Effector memory CD8-positive, alpha-beta T cell (primary cell): Measurements from ENCODE around the gene ADAMTS2.

Source experiments
- ATAC-seq: fragments of 150-1000 bp; cut with Tn5 transposase; replicated peaks from 2 replicates; pipeline ENCODE4 v1.10.0; 2021; ENCODE audit warnings: mild to moderate bottlenecking, moderate library complexity
- DNase-seq, 3 experiments: peaks; one replicate each; pipeline ENCODE4 v3.0.0; 2021
- H3K27ac Mint-ChIP-seq, 2 donors: one replicate each; pipeline ENCODE4 v1.8.0; 2022; ENCODE audit warnings: mild to moderate bottlenecking in 2 of 2, mixed read lengths in 2 of 2, moderate library complexity in 2 of 2
- H3K27me3 Mint-ChIP-seq, 2 donors: one replicate each; pipeline ENCODE4 v1.8.0; 2022; ENCODE audit warnings: mixed read lengths in 2 of 2
- H3K36me3 Mint-ChIP-seq: one replicate; pipeline ENCODE4 v1.8.0; 2022; ENCODE audit warnings: mild to moderate bottlenecking, moderate library complexity, mixed read lengths; ENCODE audit not compliant: insufficient read depth
- H3K4me1 Mint-ChIP-seq, 2 donors: one replicate each; pipeline ENCODE4 v1.8.0; 2022; ENCODE audit warnings: low read depth in 2 of 2, mixed read lengths in 2 of 2
- H3K4me3 Mint-ChIP-seq, 2 donors: one replicate each; pipeline ENCODE4 v1.8.0; 2022; ENCODE audit warnings: mild to moderate bottlenecking in 2 of 2, mixed read lengths in 2 of 2, moderate library complexity in 2 of 2
- H3K9me3 Mint-ChIP-seq, 2 donors: one replicate each; pipeline ENCODE4 v1.8.0; 2022; ENCODE audit warnings: mixed read lengths in 2 of 2

Gene ADAMTS2

GRCh38 chr5:179166886-179167841 is 178.1 kb downstream of the ADAMTS2 start:
- Mint-ChIP-seq H3K36me3 (peaks cover 3% of the 10 kb centered on the region), H3K4me1 (peaks cover 0 to 4% of the 10 kb centered on the region in 2 donors), H3K27me3 (peaks cover 9 to 41% of the 10 kb centered on the region in 2 donors), H3K9me3 (no peaks in the 10 kb centered on the region), H3K4me3 (peak overlapping the region; percentile 48 to 58), H3K27ac (no peak overlapping the region)
- peak; percentile 49 to 64 (median 53) for DNase-seq
- ATAC-seq, result peak; percentile 92

- ATAC-seq, result no peak
- no peak for DNase-seq
- Mint-ChIP-seq H3K27ac (no peak overlapping the region), H3K4me3 (peak overlapping the region in 1 of 2 donors; percentile 37), H3K4me1 (peaks cover 0 to 4% of the 10 kb centered on the region in 2 donors), H3K27me3 (peaks cover 9 to 36% of the 10 kb centered on the region in 2 donors), H3K9me3 (peaks cover 0 to 6% of the 10 kb centered on the region in 2 donors), H3K36me3 (peaks cover 3% of the 10 kb centered on the region)
These were observed 178.9 kb downstream of the ADAMTS2 start for GRCh38 chr5:179166171-179166885.

- no peak overlapping the region for H3K27ac Mint-ChIP-seq
- H3K4me1 Mint-ChIP-seq, result peaks cover 0 to 4% of the 10 kb centered on the region in 2 donors
- peaks cover 9 to 29% of the 10 kb centered on the region in 2 donors for H3K27me3 Mint-ChIP-seq
- ATAC-seq (no peak), DNase-seq (no peak)
- peak overlapping the region in 1 of 2 donors; percentile 37 for H3K4me3 Mint-ChIP-seq
- H3K36me3 Mint-ChIP-seq, result peaks cover 3% of the 10 kb centered on the region
- peaks cover 0 to 12% of the 10 kb centered on the region in 2 donors for H3K9me3 Mint-ChIP-seq
These were observed 179.7 kb downstream of the ADAMTS2 start for GRCh38 chr5:179165421-179166170.

GRCh38 chr5:179164331-179165311 is 180.6 kb downstream of the ADAMTS2 start:
- Mint-ChIP-seq H3K27me3 (peaks cover 9 to 19% of the 10 kb centered on the region in 2 donors), H3K27ac (no peak overlapping the region), H3K4me3 (no peak overlapping the region), H3K36me3 (peaks cover 3% of the 10 kb centered on the region), H3K4me1 (peaks cover 0 to 4% of the 10 kb centered on the region in 2 donors), H3K9me3 (peaks cover 0 to 12% of the 10 kb centered on the region in 2 donors)
- ATAC-seq, result no peak
- no peak for DNase-seq

GRCh38 chr5:179163236-179164155 is 181.8 kb downstream of the ADAMTS2 start:
- peak overlapping the region in 1 of 2 donors; percentile 76 for H3K27ac Mint-ChIP-seq
- ATAC-seq, result no peak
- H3K4me3 Mint-ChIP-seq, result no peak overlapping the region
- H3K36me3 Mint-ChIP-seq, result peaks cover 3% of the 10 kb centered on the region
- peaks cover 0 to 12% of the 10 kb centered on the region in 2 donors for H3K9me3 Mint-ChIP-seq
- no peak for DNase-seq
- peaks cover 0 to 4% of the 10 kb centered on the region in 2 donors for H3K4me1 Mint-ChIP-seq
- H3K27me3 Mint-ChIP-seq, result peaks cover 11 to 16% of the 10 kb centered on the region in 2 donors

- H3K36me3 Mint-ChIP-seq, result peaks cover 1% of the 10 kb centered on the region
- H3K4me3 Mint-ChIP-seq, result no peak overlapping the region
- peaks cover 14 to 16% of the 10 kb centered on the region in 2 donors for H3K27me3 Mint-ChIP-seq
- H3K27ac Mint-ChIP-seq, result peak overlapping the region in 1 of 2 donors; percentile 76
- H3K4me1 Mint-ChIP-seq, result peaks cover 0 to 3% of the 10 kb centered on the region in 2 donors
- no peak for DNase-seq
- peaks cover 0 to 12% of the 10 kb centered on the region in 2 donors for H3K9me3 Mint-ChIP-seq
- ATAC-seq, result no peak
These were observed 182.7 kb downstream of the ADAMTS2 start for GRCh38 chr5:179162351-179163235.

GRCh38 chr5:179161901-179162300 is 183.4 kb downstream of the ADAMTS2 start:
- Mint-ChIP-seq H3K36me3 (no peaks in the 10 kb centered on the region), H3K27me3 (peaks cover 14 to 18% of the 10 kb centered on the region in 2 donors), H3K4me1 (no peaks in the 10 kb centered on the region), H3K4me3 (no peak overlapping the region), H3K27ac (no peak overlapping the region), H3K9me3 (peaks cover 0 to 12% of the 10 kb centered on the region in 2 donors)
- no peak for DNase-seq
- ATAC-seq, result no peak

- Mint-ChIP-seq H3K36me3 (no peaks in the 10 kb centered on the region), H3K27ac (no peak overlapping the region), H3K9me3 (peaks cover 0 to 12% of the 10 kb centered on the region in 2 donors), H3K27me3 (peaks cover 14 to 18% of the 10 kb centered on the region in 2 donors), H3K4me3 (no peak overlapping the region), H3K4me1 (no peaks in the 10 kb centered on the region)
- DNase-seq (no peak), ATAC-seq (no peak)
These were observed 184.7 kb downstream of the ADAMTS2 start for GRCh38 chr5:179160584-179160983.

GRCh38 chr5:179158556-179158955 is 186.7 kb downstream of the ADAMTS2 start:
- Mint-ChIP-seq H3K27me3 (peaks cover 14 to 18% of the 10 kb centered on the region in 2 donors), H3K4me3 (no peak overlapping the region), H3K4me1 (no peaks in the 10 kb centered on the region), H3K27ac (no peak overlapping the region), H3K9me3 (peaks cover 0 to 12% of the 10 kb centered on the region in 2 donors), H3K36me3 (no peaks in the 10 kb centered on the region)
- ATAC-seq (no peak), DNase-seq (no peak)

- no peaks in the 10 kb centered on the region for H3K4me1 Mint-ChIP-seq
These were observed 190.0 kb downstream of the ADAMTS2 start for GRCh38 chr5:179154991-179155955.

More at GRCh38 chr5:179154991-179155955, 190.0 kb downstream of the ADAMTS2 start:
- H3K9me3 Mint-ChIP-seq, result no peaks in the 10 kb centered on the region
- H3K27ac Mint-ChIP-seq, result no peak overlapping the region
- no peaks in the 10 kb centered on the region for H3K36me3 Mint-ChIP-seq
- DNase-seq, result no peak
- H3K4me3 Mint-ChIP-seq, result no peak overlapping the region
- H3K27me3 Mint-ChIP-seq, result peaks cover 9 to 18% of the 10 kb centered on the region in 2 donors
- no peak for ATAC-seq
